H1 (cell line): Measurements from ENCODE around the gene RGL2. TPM values are rescaled to one million over a fixed set of nuclear protein-coding genes. Genes with fewer than 3 reads are reported as not detected.

Experiments used
- CTCF ChIA-PET: fragments of 300-600 bp; sonication (Branson Sonifier 250); formaldehyde crosslinking; loops from one replicate; lab custom pipeline; 2021; ENCODE audit not compliant: partially characterized antibody; lab: Charles Lee
- POLR2A ChIA-PET: fragments of 300-600 bp; sonication (Branson Sonifier 250); formaldehyde crosslinking; loops from one replicate; lab custom pipeline; 2021; ENCODE audit warnings: inconsistent platforms; ENCODE audit not compliant: partially characterized antibody; lab: Charles Lee
- DNase-seq, 2 experiments: peaks; one replicate each; pipeline versions ENCODE4 v3.0.0 to v3.0.0-alpha.2; 2010 to 2022; ENCODE audit warnings: low spot score in 2 of 2, low read depth in 1 of 2, mixed read lengths in 1 of 2
- FAIRE-seq: peaks from 2 replicates; lab custom pipeline; 2011; peaks lifted over from hg19 to GRCh38; lab: Jason Lieb, UNC
- H2AFZ ChIP-seq: 2 replicates; pipeline ENCODE4 v1.8.1; 2012; ENCODE audit warnings: low read length, inconsistent platforms
- H2AK5ac ChIP-seq: 2 replicates; pipeline ENCODE4 v1.6.1; 2013; ENCODE audit warnings: low read depth, low read length
- H2BK120ac ChIP-seq: replicated peaks from 2 replicates; pipeline ENCODE3; 2013; ENCODE audit warnings: low read depth, low read length, inconsistent platforms
- H2BK12ac ChIP-seq: 2 replicates; pipeline ENCODE4 v1.6.1; 2013; ENCODE audit warnings: low read depth, low read length
- H2BK15ac ChIP-seq: 2 replicates; pipeline ENCODE4 v1.6.1; 2013; ENCODE audit warnings: low read length
- H2BK20ac ChIP-seq: 2 replicates; pipeline ENCODE4 v1.6.1; 2013; ENCODE audit warnings: low read length
- H2BK5ac ChIP-seq: 2 replicates; pipeline ENCODE4 v1.6.1; 2013; ENCODE audit warnings: low read depth, low read length
- H3K14ac ChIP-seq: 2 replicates; pipeline ENCODE4 v1.6.1; 2013; ENCODE audit warnings: inconsistent platforms; ENCODE audit not compliant: insufficient read length
- H3K18ac ChIP-seq: 2 replicates; pipeline ENCODE4 v1.6.1; 2013; ENCODE audit warnings: low read length; ENCODE audit errors: extremely low read depth
- H3K23ac ChIP-seq: 2 replicates; pipeline ENCODE4 v1.6.1; 2013; ENCODE audit warnings: inconsistent platforms; ENCODE audit not compliant: insufficient read length
- H3K23me2 ChIP-seq: 2 replicates; pipeline ENCODE4 v1.6.1; 2013; ENCODE audit warnings: low read depth, low read length
- H3K27ac ChIP-seq: 2 replicates; pipeline ENCODE4 v1.6.1; 2011; ENCODE audit warnings: low read depth, low read length, inconsistent platforms
- H3K27me3 ChIP-seq, 4 experiments: replicated peaks in 1 of 4; 1 replicate in 1 of 4; 2 replicates in 3 of 4; pipeline versions ENCODE4 v1.6.1 to v1.8.1; 2011 to 2013; ENCODE audit warnings: low read length in 3 of 4, mild to moderate bottlenecking in 3 of 4, inconsistent platforms in 2 of 4, mixed read lengths in 2 of 4, moderate library complexity in 1 of 4; ENCODE audit not compliant: control insufficient read depth in 3 of 4, insufficient read depth in 3 of 4; ENCODE audit errors: extremely low read depth in 1 of 4
- H3K36me3 ChIP-seq, 4 experiments: 2 replicates each; pipeline versions ENCODE4 v1.6.1 to v1.8.1; 2011 to 2013; ENCODE audit warnings: mild to moderate bottlenecking in 4 of 4, low read length in 3 of 4, moderate library complexity in 2 of 4, control low read depth in 1 of 4, inconsistent platforms in 1 of 4; ENCODE audit not compliant: insufficient read depth in 4 of 4, control insufficient read depth in 2 of 4
- H3K4ac ChIP-seq: replicated peaks from 2 replicates; pipeline ENCODE3; 2013; ENCODE audit warnings: low read length, low read depth, mixed read lengths, inconsistent platforms; ENCODE audit not compliant: insufficient read length
- H3K4me1 ChIP-seq, 4 experiments: replicated peaks in 1 of 4; 1 replicate in 1 of 4; 2 replicates in 3 of 4; pipeline versions ENCODE4 v1.6.1 to v1.8.1; 2011 to 2013; ENCODE audit warnings: low read length in 3 of 4, inconsistent platforms in 2 of 4, mixed read lengths in 1 of 4; ENCODE audit not compliant: insufficient read depth in 4 of 4, control insufficient read depth in 3 of 4
- H3K4me2 ChIP-seq, 2 experiments: 2 replicates each; pipeline versions ENCODE4 v1.6.1 to v1.8.1; 2011 to 2013; ENCODE audit warnings: low read depth in 2 of 2, low read length in 2 of 2, control low read depth in 1 of 2, inconsistent platforms in 1 of 2, mild to moderate bottlenecking in 1 of 2; ENCODE audit not compliant: insufficient read depth in 1 of 2
- H3K4me3 ChIP-seq, 4 experiments: fragments of 200-600, 300-600 bp in 1 of 4; sonication (generic), shearing (Covaris generic), sonication (Bioruptor Twin) in 1 of 4; 2 replicates each; pipeline versions ENCODE4 v1.5.1 to v1.8.1; 2011 to 2016; ENCODE audit warnings: low read length in 4 of 4, low read depth in 3 of 4, control low read depth in 2 of 4, inconsistent platforms in 2 of 4, mild to moderate bottlenecking in 2 of 4, mixed read lengths in 1 of 4, moderate library complexity in 1 of 4; ENCODE audit not compliant: insufficient read depth in 2 of 4; ENCODE audit errors: extremely low read depth in 1 of 4
- H3K56ac ChIP-seq: replicated peaks from 2 replicates; pipeline ENCODE3; 2013; ENCODE audit warnings: low read depth, mild to moderate bottlenecking, mixed read lengths, low read length, inconsistent platforms; ENCODE audit not compliant: insufficient read length
- H3K79me1 ChIP-seq: 2 replicates; pipeline ENCODE4 v1.6.1; 2013; ENCODE audit warnings: low read depth, low read length, control low read depth
- H3K79me2 ChIP-seq, 2 experiments: 2 replicates each; pipeline versions ENCODE4 v1.6.1 to v1.8.1; 2012 to 2013; ENCODE audit warnings: low read length in 2 of 2, mild to moderate bottlenecking in 2 of 2, inconsistent platforms in 1 of 2; ENCODE audit not compliant: insufficient read depth in 2 of 2, control insufficient read depth in 1 of 2
- H3K9ac ChIP-seq, 4 experiments: replicated peaks in 1 of 4; 1 replicate in 1 of 4; 2 replicates in 3 of 4; pipeline versions ENCODE4 v1.6.1 to v1.8.1; 2011 to 2013; ENCODE audit warnings: low read depth in 3 of 4, low read length in 3 of 4, control low read depth in 2 of 4, mild to moderate bottlenecking in 2 of 4, moderate library complexity in 2 of 4, inconsistent platforms in 1 of 4; ENCODE audit errors: extremely low read depth in 1 of 4
- H3K9me3 ChIP-seq, 2 experiments: 2 replicates each; pipeline versions ENCODE4 v1.6.1 to v1.8.1; 2012 to 2013; ENCODE audit warnings: mild to moderate bottlenecking in 2 of 2, moderate library complexity in 2 of 2, control low read depth in 1 of 2, inconsistent platforms in 1 of 2, low read depth in 1 of 2, low read length in 1 of 2, mixed read lengths in 1 of 2; ENCODE audit not compliant: insufficient read depth in 2 of 2
- H4K20me1 ChIP-seq, 2 experiments: replicated peaks in 1 of 2; 2 replicates each; pipeline versions ENCODE3 to v1.8.1; 2011 to 2013; ENCODE audit warnings: inconsistent platforms in 2 of 2, low read length in 2 of 2, mild to moderate bottlenecking in 1 of 2; ENCODE audit not compliant: insufficient read depth in 2 of 2, control insufficient read depth in 1 of 2
- H4K5ac ChIP-seq: 2 replicates; pipeline ENCODE4 v1.6.1; 2013; ENCODE audit warnings: low read length, low read depth, mixed read lengths, inconsistent platforms; ENCODE audit not compliant: insufficient read length
- H4K8ac ChIP-seq: 2 replicates; pipeline ENCODE4 v1.8.0; 2013; ENCODE audit warnings: mild to moderate bottlenecking, moderate library complexity, low read length, inconsistent platforms; ENCODE audit not compliant: insufficient read depth; ENCODE audit errors: extremely low read depth
- H4K91ac ChIP-seq: replicated peaks from 2 replicates; pipeline ENCODE3; 2013; ENCODE audit warnings: low read length, mixed read lengths, inconsistent platforms; ENCODE audit not compliant: insufficient read length
- EGR1 ChIP-seq: IDR thresholded peaks from 2 replicates; pipeline ENCODE4 v1.6.1; 2011; ENCODE audit warnings: low read depth, low read length, borderline replicate concordance
- EZH2 ChIP-seq: fragments of 200-600 bp; sonication (generic); IDR thresholded peaks from 2 replicates; pipeline ENCODE4 v1.7.1; 2012; ENCODE audit warnings: low read depth, mild to moderate bottlenecking, moderate library complexity, low read length, inconsistent platforms; ENCODE audit not compliant: severe bottlenecking
- GABPA ChIP-seq: IDR thresholded peaks from 2 replicates; pipeline ENCODE4 v1.6.1; 2011; ENCODE audit warnings: mild to moderate bottlenecking, low read length, moderate library complexity, borderline replicate concordance; ENCODE audit not compliant: insufficient read depth
- HDAC6 ChIP-seq: IDR thresholded peaks from one replicate; pipeline ENCODE4 v1.7.1; 2012; ENCODE audit warnings: low read depth, mild to moderate bottlenecking, inconsistent platforms, low read length, moderate library complexity
- KDM1A ChIP-seq: fragments of 200-600, 300-600 bp; sonication (generic); IDR thresholded peaks from 2 replicates; pipeline ENCODE4 v1.7.1; 2016; ENCODE audit warnings: mild to moderate bottlenecking, low read length, borderline replicate concordance
- NRF1 ChIP-seq: IDR thresholded peaks from 2 replicates; pipeline ENCODE4 v1.6.1; 2011; ENCODE audit warnings: mild to moderate bottlenecking, low read depth, low read length, improper control_type of control experiment
- POLR2A ChIP-seq, 2 experiments: IDR thresholded peaks; 1 replicate in 1 of 2; 2 replicates in 1 of 2; pipeline ENCODE4 v1.6.1; 2011; ENCODE audit warnings: low read depth in 2 of 2, low read length in 2 of 2, mild to moderate bottlenecking in 2 of 2; ENCODE audit errors: control extremely low read depth in 1 of 2
- POU5F1 ChIP-seq: IDR thresholded peaks from 2 replicates; pipeline ENCODE4 v1.6.1; 2011; ENCODE audit warnings: low read depth, mild to moderate bottlenecking, low read length, moderate library complexity
- SP4 ChIP-seq: IDR thresholded peaks from 2 replicates; pipeline ENCODE4 v1.6.1; 2012; ENCODE audit warnings: low read length, inconsistent platforms
- TBP ChIP-seq: IDR thresholded peaks from 2 replicates; pipeline ENCODE4 v1.6.1; 2011; ENCODE audit warnings: low read depth, low read length, improper control_type of control experiment
- ZNF274 ChIP-seq: IDR thresholded peaks from 2 replicates; pipeline ENCODE4 v1.7.0; 2012; ENCODE audit warnings: low read length, borderline replicate concordance; ENCODE audit errors: extremely low read depth
- WGBS, 2 experiments: shearing (Covaris generic) in 1 of 2; methylation state at CpG; one replicate each; pipeline versions ENCODE4 v1.1.6 to v1.1.7; 2013 to 2015; ENCODE audit warnings: low lambda C conversion rate in 2 of 2, mixed read lengths in 2 of 2, inconsistent platforms in 1 of 2, low coverage in 1 of 2, missing lambda C conversion rate in 1 of 2; ENCODE audit not compliant: insufficient replicate concordance in 2 of 2, insufficient coverage in 1 of 2, insufficient read length in 1 of 2; ENCODE audit errors: extremely low coverage in 1 of 2, missing lambda C conversion rate in 1 of 2; 5-methylcytosine and 5-hydroxymethylcytosine counted together
- polyA plus RNA-seq, 7 experiments: library from polyadenylated mRNA; depleted of rRNA in 3 of 7; stranded (reverse) in 5 of 7; unstranded in 2 of 7; fragments of >200 nt in 5 of 7; fragments of 200-250 nt in 2 of 7; gene quantifications; 1 replicate in 5 of 7; 2 replicates in 1 of 7; 4 replicates in 1 of 7; pipeline versions ENCODE4 v1.2.1 to v1.2.3, GENCODE V29; 2011 to 2013; ENCODE audit warnings: missing spikeins in 2 of 7, mixed read lengths in 2 of 7
- total RNA-seq: library from RNA; stranded (reverse); fragmentation: NEBNext Ultra II Directional; extraction: Animal tissue kit (Norgen Biotek cat#: 25700); gene quantifications from 2 replicates; pipeline ENCODE4 v1.2.1, GENCODE V29; 2021

Gene RGL2
- total and polyA plus RNA-seq, 2 of the 8 experiments (the other 6 are each of a cell fraction or from before 2014, with no cell fraction given): 58.1 to 80.3 TPM

- Histone ChIP-seq H3K36me3 (peaks cover 0 to 2% (median 0%) of the 10 kb centered on the region in 4 experiments; a peak in 1 of 8 replicates), H3K4ac (no peak overlapping the region), H2BK12ac (no peak overlapping the region), H3K9me3 (no peaks in the 10 kb centered on the region), H3K4me2 (peak overlapping the region; percentile 63 to 98), H2BK120ac (no peak overlapping the region), H3K4me1 (peaks cover 0 to 10% (median 7%) of the 10 kb centered on the region in 4 experiments; a peak in 4 of 7 replicates), H4K91ac (no peak overlapping the region), H3K18ac (no peak overlapping the region), H3K79me2 (no peaks in the 10 kb centered on the region), H3K23me2 (peaks cover 9% of the 10 kb centered on the region; the same call in 1 of the 2 replicates), H2AK5ac (no peak overlapping the region), H4K20me1 (no peaks in the 10 kb centered on the region), H2BK15ac (no peak overlapping the region), H3K23ac (no peak overlapping the region), H3K56ac (no peak overlapping the region), H3K27me3 (peaks cover 0 to 21% (median 11%) of the 10 kb centered on the region in 4 experiments; a peak in 6 of 7 replicates), H3K9ac (peak overlapping the region; percentile 40 to 72 (median 57)), H3K14ac (no peak overlapping the region), H3K4me3 (peak overlapping the region; percentile 33 to 73 (median 70)), H2BK5ac (peak overlapping the region; percentile 5; the same call in 1 of the 2 replicates), H2BK20ac (no peak overlapping the region), H4K8ac (no peak overlapping the region), H2AFZ (0 out of 2 replicates have a peak overlapping the region, but pooled peaks have one; percentile 77), H3K27ac (peak overlapping the region; percentile 44; the same call in 1 of the 2 replicates), H4K5ac (no peak overlapping the region), H3K79me1 (no peaks in the 10 kb centered on the region)
- ChIA-PET CTCF (interaction anchor here (1.0 to 7.9 kb wide), 35 partner anchors 11 to 316 kb away, joined by 3 to 107 read pairs (median 5); partner anchors contain the start of genes B3GALT4, HSD17B8, RING1 and RPS18), POLR2A (interaction anchor here (0.7 to 3.0 kb wide), 22 partner anchors 10 to 281 kb away, joined by 3 to 26 read pairs (median 4); partner anchors contain the start of genes B3GALT4, PFDN6, RING1 and RPS18)
- WGBS, 2 experiments: 2% methylated on average over 57 of the region's 58 CpGs; no CpG with 5 or more reads in 1 of the 2 experiments
- DNase-seq (peak; percentile 95 to 97), FAIRE-seq (peak; percentile 85)
- TF ChIP-seq NRF1 (0 out of 2 replicates have a peak, but pooled peaks have one; percentile 9), EZH2 (no peak), GABPA (no peak), EGR1 (no peak), ZNF274 (no peak), POLR2A (IDR thresholded peaks at IDR 0.05; ENCODE audit: control extremely low read depth in 1 of 2, low read depth in 2 of 2, low read length in 2 of 2) (peak in 1 of 2 experiments; percentile 70; a peak in 2 of 3 replicates), POU5F1 (no peak), HDAC6 (no peak), TBP (peak; percentile 49), SP4 (no peak), KDM1A (no peak)
These were observed 49.6 kb downstream of the RGL2 start for GRCh38 chr6:33248932-33249731.
